ENCODE data around the gene SORBS2.
"Not testable (repeated sequence)": the region's sequence is repeated elsewhere in the genome, so short reads cannot be mapped to it uniquely, and the experiment has no call there.

The SORBS2 gene

DNA sequence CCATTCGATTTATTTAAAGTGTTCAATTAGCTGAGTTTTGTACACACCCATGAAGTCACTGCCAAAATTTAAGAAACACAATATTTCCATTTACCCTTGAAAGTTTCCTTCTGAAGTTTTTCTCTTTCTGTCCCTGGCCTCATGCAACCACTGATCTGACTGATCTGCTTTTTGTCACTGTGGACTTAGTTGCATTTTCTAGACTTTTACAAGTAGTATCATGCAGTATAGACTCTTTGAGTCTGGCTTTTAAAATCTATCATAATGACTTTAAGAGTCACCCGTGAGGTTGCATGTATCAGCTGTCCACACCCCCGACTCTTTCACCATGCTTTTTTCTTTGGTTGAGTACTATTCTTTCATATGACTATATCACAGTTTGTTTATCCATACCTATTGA, 247.6 kb downstream of the SORBS2 start (continued):
- TF ChIP-seq, protein P1, sequence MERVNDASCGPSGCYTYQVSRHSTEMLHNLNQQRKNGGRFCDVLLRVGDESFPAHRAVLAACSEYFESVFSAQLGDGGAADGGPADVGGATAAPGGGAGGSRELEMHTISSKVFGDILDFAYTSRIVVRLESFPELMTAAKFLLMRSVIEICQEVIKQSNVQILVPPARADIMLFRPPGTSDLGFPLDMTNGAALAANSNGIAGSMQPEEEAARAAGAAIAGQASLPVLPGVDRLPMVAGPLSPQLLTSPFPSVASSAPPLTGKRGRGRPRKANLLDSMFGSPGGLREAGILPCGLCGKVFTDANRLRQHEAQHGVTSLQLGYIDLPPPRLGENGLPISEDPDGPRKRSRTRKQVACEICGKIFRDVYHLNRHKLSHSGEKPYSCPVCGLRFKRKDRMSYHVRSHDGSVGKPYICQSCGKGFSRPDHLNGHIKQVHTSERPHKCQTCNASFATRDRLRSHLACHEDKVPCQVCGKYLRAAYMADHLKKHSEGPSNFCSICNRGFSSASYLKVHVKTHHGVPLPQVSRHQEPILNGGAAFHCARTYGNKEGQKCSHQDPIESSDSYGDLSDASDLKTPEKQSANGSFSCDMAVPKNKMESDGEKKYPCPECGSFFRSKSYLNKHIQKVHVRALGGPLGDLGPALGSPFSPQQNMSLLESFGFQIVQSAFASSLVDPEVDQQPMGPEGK (CRISPR knock-in tag; IDR thresholded peaks at IDR 0.05; ENCODE audit: borderline replicate concordance) = no peak
- TF ChIP-seq GLIS3 (CRISPR knock-in tag; IDR thresholded peaks at IDR 0.05) (no peak), OSR1 (CRISPR knock-in tag; IDR thresholded peaks at IDR 0.05) (no peak), ZNF8 (CRISPR knock-in tag; IDR thresholded peaks at IDR 0.05) (no peak)

DNA sequence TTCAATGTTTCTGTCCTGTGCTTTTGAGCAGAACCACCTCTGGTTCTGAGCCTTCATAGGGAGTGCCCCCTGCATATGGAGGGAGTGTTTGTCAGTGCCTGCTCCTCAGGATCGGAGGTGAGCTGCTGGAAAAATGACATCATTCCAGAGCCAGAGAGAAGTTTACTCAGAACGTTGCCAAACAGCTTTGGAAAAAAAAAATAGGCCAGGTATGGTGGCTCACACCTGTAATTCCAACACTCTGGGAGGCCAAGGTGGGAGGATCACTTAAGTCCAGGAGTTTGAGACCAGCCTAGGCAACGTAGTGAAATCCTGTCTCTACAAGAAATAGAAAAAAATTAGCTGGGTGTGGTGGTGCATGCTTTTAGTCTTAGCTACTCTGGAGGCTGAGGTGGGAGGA, 249.5 kb downstream of the SORBS2 start:
- TF ChIP-seq PPARA (CRISPR knock-in tag; IDR thresholded peaks at IDR 0.05; ENCODE audit: borderline replicate concordance) (no peak), BACH2 (CRISPR knock-in tag; IDR thresholded peaks at IDR 0.05; ENCODE audit: borderline replicate concordance) (no peak), ZFP30 (CRISPR knock-in tag; IDR thresholded peaks at IDR 0.05) (no peak), CSDC2 (CRISPR knock-in tag; IDR thresholded peaks at IDR 0.05) (no peak), ZNF8 (CRISPR knock-in tag; IDR thresholded peaks at IDR 0.05) (no peak), ARNTL (CRISPR knock-in tag; IDR thresholded peaks at IDR 0.05; ENCODE audit: borderline replicate concordance, low read depth) (no peak), ISL1 (CRISPR knock-in tag; IDR thresholded peaks at IDR 0.05) (no peak), SNAI2 (CRISPR knock-in tag; IDR thresholded peaks at IDR 0.05) (no peak), OSR1 (CRISPR knock-in tag; IDR thresholded peaks at IDR 0.05) (no peak)
- TF ChIP-seq, protein P2, sequence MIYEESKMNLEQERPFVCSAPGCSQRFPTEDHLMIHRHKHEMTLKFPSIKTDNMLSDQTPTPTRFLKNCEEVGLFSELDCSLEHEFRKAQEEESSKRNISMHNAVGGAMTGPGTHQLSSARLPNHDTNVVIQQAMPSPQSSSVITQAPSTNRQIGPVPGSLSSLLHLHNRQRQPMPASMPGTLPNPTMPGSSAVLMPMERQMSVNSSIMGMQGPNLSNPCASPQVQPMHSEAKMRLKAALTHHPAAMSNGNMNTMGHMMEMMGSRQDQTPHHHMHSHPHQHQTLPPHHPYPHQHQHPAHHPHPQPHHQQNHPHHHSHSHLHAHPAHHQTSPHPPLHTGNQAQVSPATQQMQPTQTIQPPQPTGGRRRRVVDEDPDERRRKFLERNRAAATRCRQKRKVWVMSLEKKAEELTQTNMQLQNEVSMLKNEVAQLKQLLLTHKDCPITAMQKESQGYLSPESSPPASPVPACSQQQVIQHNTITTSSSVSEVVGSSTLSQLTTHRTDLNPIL (CRISPR knock-in tag; IDR thresholded peaks at IDR 0.05; ENCODE audit: low read depth) = no peak
- TF ChIP-seq, protein P3, sequence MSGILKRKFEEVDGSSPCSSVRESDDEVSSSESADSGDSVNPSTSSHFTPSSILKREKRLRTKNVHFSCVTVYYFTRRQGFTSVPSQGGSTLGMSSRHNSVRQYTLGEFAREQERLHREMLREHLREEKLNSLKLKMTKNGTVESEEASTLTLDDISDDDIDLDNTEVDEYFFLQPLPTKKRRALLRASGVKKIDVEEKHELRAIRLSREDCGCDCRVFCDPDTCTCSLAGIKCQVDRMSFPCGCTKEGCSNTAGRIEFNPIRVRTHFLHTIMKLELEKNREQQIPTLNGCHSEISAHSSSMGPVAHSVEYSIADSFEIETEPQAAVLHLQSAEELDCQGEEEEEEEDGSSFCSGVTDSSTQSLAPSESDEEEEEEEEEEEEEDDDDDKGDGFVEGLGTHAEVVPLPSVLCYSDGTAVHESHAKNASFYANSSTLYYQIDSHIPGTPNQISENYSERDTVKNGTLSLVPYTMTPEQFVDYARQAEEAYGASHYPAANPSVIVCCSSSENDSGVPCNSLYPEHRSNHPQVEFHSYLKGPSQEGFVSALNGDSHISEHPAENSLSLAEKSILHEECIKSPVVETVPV (CRISPR knock-in tag; IDR thresholded peaks at IDR 0.05) = no peak
- TF ChIP-seq, protein P1 (CRISPR knock-in tag; IDR thresholded peaks at IDR 0.05; ENCODE audit: borderline replicate concordance) = no peak
- ATAC-seq = no peak

DNA sequence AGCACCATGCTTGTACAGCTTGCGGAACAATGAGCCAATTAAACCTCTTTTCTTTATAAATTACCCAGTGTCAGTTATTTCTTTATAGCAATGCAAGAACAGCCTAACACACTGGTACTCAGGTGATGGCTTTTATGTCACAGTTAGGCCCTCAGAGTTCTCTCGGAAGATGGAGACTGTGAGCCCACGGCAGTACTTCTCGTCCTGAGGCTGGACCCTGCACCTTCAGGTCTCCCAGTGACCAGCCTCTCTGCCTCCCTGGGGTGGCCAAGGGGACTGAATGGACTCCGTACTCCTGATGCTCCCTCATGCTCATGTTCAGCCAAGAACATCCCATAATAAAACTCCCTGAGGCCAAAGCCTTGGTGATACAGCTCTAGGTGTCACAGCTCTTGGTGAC, 251.7 kb downstream of the SORBS2 start:
- TF ChIP-seq TCF4 (CRISPR knock-in tag; IDR thresholded peaks at IDR 0.05; ENCODE audit: borderline replicate concordance) = no peak
- TF ChIP-seq ZNF565 (CRISPR knock-in tag; conservative IDR thresholded peaks at IDR 0.05; ENCODE audit: low read depth) = no peak
- no peak for TF ChIP-seq ZFP3 (CRISPR knock-in tag; IDR thresholded peaks at IDR 0.05)
- no peak for TF ChIP-seq SNAI2 (CRISPR knock-in tag; IDR thresholded peaks at IDR 0.05)
- TF ChIP-seq, protein P4, sequence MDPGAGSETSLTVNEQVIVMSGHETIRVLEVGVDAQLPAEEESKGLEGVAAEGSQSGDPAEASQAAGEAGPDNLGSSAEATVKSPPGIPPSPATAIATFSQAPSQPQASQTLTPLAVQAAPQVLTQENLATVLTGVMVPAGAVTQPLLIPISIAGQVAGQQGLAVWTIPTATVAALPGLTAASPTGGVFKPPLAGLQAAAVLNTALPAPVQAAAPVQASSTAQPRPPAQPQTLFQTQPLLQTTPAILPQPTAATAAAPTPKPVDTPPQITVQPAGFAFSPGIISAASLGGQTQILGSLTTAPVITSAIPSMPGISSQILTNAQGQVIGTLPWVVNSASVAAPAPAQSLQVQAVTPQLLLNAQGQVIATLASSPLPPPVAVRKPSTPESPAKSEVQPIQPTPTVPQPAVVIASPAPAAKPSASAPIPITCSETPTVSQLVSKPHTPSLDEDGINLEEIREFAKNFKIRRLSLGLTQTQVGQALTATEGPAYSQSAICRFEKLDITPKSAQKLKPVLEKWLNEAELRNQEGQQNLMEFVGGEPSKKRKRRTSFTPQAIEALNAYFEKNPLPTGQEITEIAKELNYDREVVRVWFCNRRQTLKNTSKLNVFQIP (CRISPR knock-in tag; IDR thresholded peaks at IDR 0.05; ENCODE audit: borderline replicate concordance, low read depth) = no peak
- TF ChIP-seq ZC3H10 (CRISPR knock-in tag; IDR thresholded peaks at IDR 0.05) = no peak
- no peak for TF ChIP-seq ZNF70 (CRISPR knock-in tag; IDR thresholded peaks at IDR 0.05)
- TF ChIP-seq, protein P3 (CRISPR knock-in tag; IDR thresholded peaks at IDR 0.05) = no peak
- TF ChIP-seq ZFP30 (CRISPR knock-in tag; IDR thresholded peaks at IDR 0.05) = no peak
- no peak for ATAC-seq

DNA sequence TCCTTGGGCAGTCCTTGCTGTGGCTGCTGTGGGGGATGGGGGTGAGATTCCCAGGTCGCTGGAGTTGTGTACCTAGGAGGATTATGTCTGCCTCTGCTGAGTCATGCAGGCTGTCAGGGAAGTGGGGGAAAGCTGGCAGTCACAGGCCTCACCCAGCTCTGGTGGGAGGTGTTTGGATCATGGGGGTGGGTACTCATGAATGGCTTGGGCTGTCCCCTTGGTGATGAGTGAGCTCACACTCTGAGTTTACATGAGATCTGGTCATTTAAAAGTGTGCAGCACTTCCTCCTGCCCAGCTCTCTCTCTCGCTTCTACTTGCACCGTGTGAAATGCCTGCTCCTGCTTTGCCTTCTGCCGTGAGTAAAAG, 252.1 kb downstream of the SORBS2 start:
- TF ChIP-seq, protein P2 (CRISPR knock-in tag; IDR thresholded peaks at IDR 0.05; ENCODE audit: low read depth) = no peak
- TF ChIP-seq, protein P1 (CRISPR knock-in tag; IDR thresholded peaks at IDR 0.05; ENCODE audit: borderline replicate concordance) = no peak
- no peak for TF ChIP-seq PPARA (CRISPR knock-in tag; IDR thresholded peaks at IDR 0.05; ENCODE audit: borderline replicate concordance)
- TF ChIP-seq TCF4 (CRISPR knock-in tag; IDR thresholded peaks at IDR 0.05; ENCODE audit: borderline replicate concordance) = no peak
- no peak for TF ChIP-seq ZFP3 (CRISPR knock-in tag; IDR thresholded peaks at IDR 0.05)
- no peak for TF ChIP-seq CSDC2 (CRISPR knock-in tag; IDR thresholded peaks at IDR 0.05)
- TF ChIP-seq ARNTL (CRISPR knock-in tag; IDR thresholded peaks at IDR 0.05; ENCODE audit: borderline replicate concordance, low read depth) = no peak
- no peak for ATAC-seq

DNA sequence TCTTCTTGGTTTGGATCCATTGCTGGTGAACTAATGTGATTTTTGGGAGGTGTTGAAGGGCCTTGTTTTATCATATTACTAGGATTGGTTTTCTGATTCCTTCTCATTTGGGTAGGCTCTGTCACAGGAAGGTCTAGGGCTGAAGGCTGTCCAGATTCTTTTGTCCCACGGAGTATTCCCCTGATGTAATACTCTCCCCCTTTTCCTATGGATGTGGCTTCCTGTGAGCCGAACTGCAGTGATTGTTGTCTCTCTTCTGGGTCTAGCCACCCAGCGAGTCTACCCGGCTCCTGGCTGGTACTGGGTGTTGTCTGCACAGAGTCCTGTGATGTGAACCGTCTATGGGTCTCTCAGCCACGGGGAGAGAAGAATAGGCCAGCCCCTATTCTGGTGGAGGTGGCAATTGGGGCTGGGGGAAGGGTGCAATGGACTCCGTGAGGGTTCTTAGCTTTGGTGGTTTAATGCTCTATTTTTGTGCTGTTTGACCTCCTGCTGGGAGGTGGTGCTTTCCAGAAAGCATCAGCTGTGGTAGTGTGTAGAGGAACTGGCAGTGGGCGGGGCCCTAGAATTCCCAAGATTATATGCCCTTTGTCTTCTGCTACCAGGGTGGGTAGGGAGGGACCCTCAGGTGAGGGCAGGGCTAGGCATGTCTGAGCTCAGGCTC, 252.6 kb downstream of the SORBS2 start:
- not testable (repeated sequence) for ATAC-seq

Data from SK-N-SH treated with all-trans-retinoic acid at 6 μM for 48 hours (cell line).